HG03097 (cell line): Measurements from ENCODE around the gene RPP38.

Source experiments
- ATAC-seq: cut with Tn5 transposase; IDR thresholded peaks from one replicate; pipeline ENCODE4 v1.9.1; 2021; ENCODE audit not compliant: unreplicated experiment, low FRiP score

The RPP38 gene, protein sequence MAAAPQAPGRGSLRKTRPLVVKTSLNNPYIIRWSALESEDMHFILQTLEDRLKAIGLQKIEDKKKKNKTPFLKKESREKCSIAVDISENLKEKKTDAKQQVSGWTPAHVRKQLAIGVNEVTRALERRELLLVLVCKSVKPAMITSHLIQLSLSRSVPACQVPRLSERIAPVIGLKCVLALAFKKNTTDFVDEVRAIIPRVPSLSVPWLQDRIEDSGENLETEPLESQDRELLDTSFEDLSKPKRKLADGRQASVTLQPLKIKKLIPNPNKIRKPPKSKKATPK

DNA sequence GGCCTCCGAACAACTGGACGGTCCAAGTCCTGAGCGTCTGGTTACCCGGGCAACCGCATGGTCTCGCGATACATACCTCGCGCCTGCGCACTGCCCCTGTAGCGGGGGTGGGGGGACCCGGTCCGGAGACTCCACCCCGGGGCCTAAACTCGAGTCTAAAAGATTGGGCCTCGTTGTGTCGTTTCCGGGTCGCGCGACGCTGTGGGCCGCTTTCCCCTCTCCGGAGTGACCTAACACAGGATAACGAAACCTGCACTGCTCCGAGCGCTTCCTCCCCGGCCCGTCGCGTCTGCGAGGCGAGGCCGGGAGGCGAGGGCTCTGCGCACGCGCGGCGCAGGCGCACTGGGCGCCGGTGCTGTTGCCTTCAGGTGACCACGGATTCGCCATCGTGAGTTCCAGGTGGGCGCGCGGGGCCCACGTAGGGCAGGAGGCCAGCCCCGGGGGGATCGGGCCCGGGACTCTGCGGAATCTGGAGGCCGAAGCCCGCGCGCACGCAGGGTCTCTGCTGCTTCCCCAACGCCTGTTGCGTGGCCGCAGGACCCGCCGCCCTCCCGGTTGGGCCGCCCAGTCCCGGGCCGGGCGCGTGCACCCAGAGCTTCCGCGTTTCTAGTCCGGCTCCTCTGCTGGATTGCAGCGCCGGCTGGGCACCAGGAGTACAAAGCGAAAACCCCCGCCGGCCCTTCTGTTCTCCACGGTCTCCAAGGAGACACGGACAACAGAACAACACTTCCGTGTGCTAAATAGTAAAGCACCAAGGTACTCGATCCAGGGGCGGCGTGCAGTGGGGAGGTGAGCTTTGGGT is at the start of gene RPP38:
Gene RPP38 (plus strand): TSS at position 345 of the 802 bp plus-strand sequence. CDS start 5,960 bp downstream, outside the sequence.
- ATAC-seq: peak; percentile 80

DNA sequence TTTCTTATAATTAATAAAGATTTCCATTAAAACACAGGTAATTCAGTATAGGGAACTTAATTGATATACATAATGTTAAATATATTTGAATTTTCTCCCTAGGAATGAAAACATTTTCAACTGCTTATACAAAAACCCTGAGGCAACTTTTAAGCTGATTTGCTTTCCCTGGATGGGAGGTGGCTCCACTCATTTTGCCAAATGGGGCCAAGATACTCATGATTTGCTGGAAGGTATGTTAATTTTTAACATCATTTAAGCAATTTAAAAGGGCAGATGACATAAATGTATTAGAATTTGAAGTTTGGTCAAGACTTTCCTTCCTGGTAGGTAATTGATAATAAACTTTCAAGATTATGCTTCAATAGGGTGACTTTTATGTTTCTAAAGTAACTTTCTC is 47.6 kb upstream of the RPP38 start:
- no peak for ATAC-seq

DNA sequence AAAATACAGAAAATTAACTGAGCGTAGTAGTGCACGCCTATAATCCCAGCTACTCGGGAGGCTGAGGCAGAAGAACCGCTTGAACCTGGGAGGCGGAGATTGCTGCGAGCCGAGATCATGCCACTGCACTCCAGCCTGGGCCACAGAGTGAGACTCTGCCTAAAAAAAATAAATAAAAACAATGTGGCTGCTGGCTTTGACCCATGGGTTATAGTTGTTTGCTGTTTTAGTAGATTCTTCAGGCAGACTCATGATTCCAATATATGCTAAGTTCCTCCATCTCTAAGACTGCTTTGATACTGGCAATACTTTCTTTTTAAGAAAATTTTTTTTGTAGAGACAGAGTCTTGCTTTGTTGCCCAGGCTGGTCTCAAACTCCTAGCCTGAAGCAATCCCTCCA is 45.0 kb upstream of the RPP38 start:
- ATAC-seq: no peak

DNA sequence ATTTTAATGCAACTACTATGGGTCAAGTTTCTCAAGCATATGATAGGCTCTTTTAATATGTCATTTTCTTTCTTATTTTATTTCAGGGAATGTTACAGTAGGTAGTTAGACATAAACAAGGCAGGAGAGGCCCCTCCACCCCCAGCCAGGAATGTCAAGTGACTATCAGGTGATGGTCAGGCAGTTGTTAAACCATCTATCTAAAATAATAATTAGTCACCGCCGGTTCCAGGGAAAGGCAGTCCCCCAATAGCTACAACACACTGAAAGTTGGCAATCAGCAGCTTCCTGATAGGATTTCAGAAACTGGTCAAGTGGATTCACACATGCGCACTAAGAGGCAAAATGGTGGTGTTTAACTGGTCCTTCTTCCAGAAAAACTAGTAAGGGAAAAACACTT is 44.1 kb upstream of the RPP38 start:
- no peak for ATAC-seq

DNA sequence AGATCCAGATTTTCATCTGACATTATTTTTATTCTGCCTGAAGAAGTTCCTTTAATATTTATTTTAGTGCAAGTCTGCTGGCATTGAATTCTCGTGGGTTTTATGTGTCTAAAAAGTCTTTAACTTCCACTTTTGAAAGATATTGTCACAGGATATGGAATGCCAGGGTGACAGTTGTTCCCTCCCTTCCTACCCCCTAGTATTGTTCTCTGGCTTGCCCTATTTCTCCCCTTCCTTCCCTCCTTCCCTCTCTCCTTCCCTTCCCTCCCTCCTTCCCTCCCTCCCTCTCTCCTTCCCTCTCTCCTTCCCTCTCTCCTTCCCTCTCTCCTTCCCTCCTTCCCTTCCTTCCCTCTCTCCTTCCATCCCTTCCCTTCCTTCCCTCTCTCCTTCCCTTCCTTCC is 38.5 kb upstream of the RPP38 start:
- no peak for ATAC-seq

DNA sequence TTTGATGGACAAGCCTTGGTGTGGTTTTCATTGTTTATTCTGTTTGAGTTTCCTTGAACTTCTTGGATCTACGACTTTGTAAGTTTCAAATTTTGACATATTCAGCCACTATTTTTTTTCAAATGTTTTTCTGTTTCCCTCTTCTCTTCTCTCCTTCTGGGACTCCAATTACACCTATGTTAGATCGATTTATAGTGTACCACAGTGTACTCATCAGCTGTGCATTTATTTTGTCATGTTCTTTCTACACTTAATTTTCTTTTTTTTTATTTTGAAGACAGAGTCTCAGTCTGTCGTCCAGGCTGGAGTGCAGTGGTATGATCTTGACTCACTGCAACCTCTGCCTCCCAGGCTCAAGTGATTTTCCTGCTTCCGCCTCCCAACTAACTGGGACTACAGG is 37.2 kb upstream of the RPP38 start:
- no peak for ATAC-seq

DNA sequence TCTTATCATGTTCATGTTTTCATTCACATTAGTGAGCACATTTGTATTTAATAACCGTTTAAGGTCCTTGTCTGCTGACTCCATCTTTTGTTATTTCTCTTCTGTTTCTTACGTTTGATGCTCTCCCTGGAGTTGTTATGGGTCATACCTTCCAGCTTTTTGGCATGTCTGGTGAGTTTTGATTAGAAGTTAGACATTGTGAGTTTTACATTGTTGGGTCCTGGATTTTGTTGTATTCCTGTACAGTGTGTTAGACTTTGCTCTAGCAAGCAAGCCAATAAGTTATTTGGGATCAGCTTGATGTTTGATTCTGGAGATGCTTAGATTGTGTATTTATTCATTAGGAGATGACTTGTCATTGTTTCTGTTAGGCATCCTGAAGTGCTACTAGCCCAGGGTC is 36.5 kb upstream of the RPP38 start:
- no peak for ATAC-seq

DNA sequence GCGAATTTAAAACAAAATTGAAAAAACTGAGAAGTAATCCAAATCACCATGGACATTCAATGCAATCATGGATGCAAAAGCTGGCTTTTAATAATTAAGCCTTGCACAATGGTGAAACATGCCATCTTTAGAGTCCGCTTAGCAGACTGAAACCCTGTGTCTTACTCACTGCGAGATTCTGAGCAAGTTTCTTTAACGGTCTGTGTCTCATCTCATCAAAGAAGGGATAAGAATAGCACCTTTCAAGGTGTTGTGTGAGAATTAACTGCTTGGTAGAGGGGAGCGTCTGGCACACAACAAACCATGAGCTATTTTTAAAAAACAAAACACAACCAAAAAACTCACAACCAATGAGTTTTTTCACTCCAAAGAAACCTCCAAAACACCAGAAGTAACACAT is 30.0 kb upstream of the RPP38 start:
- ATAC-seq: no peak

DNA sequence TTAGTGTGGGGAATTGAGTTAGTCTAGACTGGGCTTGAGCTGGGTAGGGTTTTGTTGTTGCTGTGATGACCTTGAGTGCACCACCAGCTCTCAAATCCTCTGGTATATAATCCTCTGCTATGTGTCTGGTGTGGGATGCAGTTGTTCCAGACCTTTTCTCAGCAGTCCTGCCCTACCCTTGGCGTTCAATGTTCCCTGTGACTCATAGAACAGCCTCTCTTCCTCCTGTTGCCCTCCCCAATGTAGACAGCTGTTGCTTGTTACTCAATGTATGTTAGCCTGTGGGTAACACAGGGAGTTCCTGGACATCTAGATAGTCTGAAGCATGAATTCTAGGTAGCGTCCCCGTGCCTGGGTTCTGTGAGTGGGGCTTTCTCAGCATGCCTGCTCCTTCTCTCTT is 28.4 kb upstream of the RPP38 start:
- ATAC-seq: no peak

DNA sequence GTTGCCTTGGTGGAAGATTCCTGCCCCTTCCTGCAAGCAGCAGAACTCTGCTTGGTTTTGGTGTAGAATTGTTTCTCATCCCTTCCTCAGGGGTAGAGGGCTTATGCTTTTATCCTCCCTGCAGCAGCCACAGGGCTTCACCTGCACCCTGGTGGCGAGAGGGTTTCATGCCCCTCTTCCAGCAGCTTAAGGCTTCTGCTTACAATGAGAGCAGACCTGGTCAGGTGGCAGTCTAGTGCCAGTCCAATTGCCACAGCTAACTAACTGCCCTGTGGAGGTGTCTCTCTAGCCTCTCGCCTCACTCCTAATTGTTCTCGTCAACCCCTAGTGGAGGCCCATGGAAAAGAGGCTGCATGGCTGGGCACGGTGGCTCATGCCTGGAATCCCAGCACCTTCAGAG is 27.9 kb upstream of the RPP38 start:
- ATAC-seq: no peak

DNA sequence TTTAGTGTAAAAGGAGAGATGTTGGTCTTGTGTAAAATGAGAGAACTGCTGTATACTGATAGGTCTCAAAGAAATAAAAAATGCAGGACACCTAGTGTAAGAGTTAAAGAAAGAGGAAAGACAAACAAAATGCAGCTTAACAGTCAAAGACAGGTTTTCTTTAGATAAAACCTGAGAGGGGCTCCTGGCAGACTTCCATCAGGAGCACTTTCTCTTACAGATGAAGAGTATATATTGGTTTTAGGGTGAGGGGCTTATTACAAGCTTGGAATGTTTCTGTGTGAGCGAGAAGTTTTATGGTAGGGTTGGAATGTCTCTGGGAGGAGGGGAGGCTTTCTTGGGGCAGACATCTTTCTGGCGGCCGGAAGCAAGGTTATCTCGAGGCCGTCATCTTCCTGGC is 24.8 kb upstream of the RPP38 start:
- ATAC-seq: no peak

DNA sequence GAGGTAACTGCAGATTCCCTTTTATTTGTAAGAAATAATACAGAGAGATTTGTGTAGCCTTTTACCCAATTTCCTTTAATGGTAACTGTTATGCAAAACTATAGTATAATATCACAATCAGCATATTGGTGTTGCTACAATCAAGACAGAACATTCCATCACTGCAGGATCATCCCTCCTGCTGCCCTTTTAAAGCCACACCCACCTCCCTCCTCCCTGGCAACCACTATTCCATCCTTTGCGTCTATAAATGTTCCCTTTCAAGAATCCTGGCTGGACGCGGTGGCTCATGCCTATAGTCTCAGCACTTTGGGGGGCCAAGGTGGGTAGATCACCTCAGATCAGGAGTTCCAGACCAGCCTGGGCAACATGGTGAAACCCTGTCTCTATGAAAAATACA is 21.7 kb upstream of the RPP38 start:
- no peak for ATAC-seq

DNA sequence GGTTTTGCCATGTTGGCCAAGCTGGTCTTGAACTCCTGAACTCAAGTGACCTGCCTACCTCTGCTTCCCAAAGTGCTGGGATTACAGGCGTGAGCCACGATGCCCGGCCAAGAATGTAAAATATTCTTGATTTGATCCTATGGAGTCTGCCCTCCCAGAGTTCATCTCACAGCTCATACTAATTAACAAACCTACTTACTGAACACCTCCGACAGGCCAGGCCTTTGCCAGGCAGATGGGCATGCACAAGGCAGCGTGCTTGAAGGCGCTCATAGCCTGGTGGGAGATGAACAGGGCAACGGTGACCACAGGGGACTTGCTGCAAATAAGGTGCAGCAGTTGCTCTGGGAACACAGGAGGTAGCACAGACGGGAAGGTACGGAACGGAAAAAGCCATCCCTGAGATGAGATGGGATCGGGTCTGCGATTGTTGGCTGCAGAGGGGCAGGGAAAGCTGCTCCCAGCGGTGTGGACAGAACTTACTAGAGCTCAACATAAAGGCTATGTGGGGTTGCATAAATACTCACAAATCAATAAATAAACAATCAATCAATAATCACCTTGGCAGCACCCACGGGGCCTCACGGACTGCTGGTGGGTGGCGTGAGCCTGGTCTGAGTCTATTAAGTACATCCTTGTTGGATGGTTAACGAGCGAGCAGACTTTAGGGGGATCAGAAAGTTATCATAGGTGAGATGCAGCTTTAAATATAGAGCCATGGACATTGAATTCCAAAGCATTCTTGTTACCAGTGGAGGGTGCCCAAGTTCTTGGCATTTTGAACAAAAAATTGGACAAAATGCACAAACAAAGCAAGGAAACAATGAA is 13.3 kb upstream of the RPP38 start:
- ATAC-seq: no peak

DNA sequence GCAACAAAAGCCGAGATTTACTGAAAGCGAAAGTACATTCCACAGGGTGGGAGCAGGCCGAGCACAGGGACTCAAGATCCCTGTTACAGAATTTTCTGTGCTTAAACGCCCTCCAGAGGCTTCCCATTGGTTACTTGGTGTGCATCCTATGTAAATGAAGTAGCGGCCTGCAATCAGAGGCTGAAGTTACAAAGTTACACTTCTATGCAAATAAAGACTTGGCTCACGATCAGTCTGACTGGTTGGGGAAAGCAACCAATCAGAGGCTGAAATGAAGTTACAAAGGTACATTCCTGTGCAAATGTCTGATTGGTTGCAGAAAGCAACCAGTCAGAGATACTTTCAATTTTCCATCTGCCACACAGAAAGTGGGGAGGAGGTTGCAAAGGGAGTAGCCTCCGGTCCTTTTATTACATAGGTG is 12.6 kb upstream of the RPP38 start:
- ATAC-seq: no peak

DNA sequence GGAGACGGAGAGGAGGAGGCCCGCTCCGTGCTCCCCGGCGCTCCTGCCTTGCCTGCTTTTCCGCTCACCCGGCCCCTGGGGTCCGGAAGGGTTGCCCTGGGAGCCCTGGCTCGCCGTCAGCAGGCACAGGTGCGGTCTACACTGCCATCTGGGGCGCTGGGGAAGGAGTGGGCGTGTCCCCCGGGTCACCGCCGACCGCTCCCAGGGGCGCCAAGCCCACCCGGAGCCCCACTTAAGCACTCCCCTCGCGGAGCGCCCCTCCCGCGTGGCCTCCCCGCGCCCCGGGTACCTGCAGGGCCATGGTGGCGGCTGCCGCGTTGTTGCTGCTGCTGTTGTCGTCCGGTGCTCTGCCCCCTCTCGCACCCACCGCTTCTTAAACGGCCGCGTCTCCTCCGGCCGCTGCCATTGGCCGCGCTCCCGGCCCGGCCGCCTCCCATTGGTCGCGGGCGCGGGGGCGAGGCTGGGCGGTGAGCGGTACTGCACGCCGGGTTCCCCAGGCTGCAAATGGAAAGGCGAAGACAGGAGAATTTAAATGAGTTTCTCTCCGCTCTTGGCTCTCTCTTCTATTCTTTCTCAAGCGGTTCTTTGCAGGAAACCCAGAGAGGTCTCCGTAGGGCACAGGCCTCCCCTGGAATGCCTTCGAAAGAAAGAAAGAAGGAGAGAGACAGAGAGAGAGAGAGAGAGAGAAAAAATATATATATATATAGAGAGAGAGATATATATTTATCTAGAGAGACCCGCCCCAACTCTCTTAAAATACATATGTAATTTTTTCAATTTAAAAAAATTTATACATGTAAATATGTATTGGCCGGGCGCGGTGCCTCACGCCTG is 8.5 kb upstream of the RPP38 start, which contains the start of gene ACBD7:
Gene ACBD7 (minus strand): TSS at position 349 of the 834 bp plus-strand sequence. CDS start 48 bp downstream, at position 301.
- peak; percentile 95 for ATAC-seq

DNA sequence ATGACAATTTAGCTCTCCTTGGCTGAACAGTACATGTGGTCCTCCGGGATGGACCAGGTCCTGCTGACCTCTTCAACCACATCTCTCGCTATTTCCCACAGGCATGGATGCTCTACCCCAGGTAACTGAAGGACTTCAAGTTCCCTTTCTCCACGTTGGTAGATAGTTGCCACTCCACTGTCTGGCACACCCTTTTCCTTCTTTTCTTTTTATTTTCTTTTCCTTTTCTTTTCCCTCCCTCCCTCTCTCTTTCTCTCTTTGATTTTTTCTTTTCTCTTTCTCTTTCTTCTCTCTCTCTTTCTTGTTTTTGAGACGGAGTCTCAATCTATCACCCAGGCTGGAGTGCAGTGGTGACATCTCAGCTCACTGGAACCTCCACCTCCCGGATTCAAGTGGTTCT is 5.7 kb upstream of the RPP38 start:
- no peak for ATAC-seq

DNA sequence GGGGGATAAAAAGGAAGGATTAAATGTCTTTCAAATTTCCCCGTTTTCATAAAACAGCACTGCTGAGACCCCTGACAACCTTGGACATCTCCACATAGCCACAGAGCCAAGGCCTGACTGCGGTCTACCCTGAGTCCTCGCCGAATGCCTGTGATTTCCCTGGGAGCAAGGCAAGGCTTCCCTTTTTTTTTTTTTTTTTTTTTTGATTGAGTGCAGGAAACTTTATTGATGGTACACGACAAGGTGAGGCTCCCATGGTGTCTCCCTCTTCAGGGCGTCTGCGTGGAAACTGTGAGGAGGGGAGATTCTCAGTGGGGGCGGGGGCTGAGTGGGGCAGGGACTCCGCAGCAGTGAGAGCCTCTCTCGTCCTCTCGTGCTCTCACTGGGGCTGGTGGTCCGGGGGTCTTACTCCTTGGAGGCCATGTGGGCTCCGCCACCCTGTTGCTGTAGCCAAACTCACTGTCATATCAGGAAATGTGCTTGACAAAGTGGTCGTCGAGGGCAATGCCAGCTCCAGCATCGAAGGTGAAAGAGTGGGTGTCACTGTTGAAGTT is 4.2 kb upstream of the RPP38 start:
- no peak for ATAC-seq

DNA sequence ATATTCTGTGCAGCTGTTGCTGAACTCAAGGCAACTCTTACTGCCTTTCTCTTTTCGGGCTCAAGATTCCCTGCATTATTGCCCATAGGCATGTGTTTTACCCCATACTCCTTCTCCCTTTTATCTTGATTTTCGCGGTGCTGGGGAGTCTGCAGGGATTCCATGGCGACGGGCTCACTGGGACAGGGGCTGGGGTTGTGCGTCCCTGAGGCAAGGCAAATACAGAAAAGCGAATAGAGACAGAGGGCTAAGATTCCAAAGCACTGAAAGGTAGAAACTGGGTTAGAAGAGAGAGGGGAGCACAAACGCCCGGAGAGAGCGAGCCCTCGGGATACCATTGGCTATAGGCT is 519 bp upstream of the RPP38 start:
- ATAC-seq: peak; percentile 20

DNA sequence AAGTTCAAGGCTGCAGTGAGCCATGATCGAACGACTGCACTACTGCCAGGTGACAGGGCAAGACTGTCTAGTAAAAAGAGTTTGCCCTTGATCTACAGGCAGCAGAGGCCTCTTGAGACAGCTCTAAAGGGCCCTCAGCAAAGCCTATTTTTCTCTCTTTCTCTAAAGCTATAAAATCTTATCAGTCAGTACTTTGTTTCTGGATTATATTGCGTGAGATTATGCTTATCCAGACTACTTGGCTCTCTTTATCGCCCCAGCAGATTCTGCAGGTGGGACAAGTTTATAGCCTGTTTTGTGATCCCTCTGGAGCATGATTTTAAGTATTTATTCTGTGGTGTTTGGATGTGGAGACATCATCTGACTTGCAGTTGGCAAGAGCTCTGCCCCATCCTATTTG is 2.7 kb downstream of the RPP38 start:
- ATAC-seq: no peak

DNA sequence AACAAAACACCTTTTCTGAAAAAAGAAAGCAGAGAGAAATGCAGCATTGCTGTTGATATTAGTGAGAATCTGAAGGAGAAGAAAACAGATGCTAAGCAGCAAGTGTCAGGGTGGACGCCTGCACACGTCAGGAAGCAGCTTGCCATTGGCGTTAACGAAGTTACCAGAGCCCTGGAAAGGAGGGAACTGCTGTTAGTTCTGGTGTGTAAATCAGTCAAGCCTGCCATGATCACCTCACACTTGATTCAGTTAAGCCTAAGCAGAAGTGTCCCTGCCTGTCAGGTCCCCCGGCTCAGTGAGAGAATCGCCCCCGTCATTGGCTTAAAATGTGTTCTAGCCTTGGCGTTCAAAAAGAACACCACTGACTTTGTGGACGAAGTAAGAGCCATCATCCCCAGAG is 6.4 kb downstream of the RPP38 start:
- no peak for ATAC-seq
